ENCODE results near the gene SLC30A2. TPM values are rescaled to one million over a fixed set of nuclear protein-coding genes. Genes with fewer than 3 reads are reported as not detected.

The SLC30A2 gene
- total and polyA plus RNA-seq, 2 of the 13 experiments (the other 11 are each of a cell fraction or from before 2014, with no cell fraction given) = not detected

DNA sequence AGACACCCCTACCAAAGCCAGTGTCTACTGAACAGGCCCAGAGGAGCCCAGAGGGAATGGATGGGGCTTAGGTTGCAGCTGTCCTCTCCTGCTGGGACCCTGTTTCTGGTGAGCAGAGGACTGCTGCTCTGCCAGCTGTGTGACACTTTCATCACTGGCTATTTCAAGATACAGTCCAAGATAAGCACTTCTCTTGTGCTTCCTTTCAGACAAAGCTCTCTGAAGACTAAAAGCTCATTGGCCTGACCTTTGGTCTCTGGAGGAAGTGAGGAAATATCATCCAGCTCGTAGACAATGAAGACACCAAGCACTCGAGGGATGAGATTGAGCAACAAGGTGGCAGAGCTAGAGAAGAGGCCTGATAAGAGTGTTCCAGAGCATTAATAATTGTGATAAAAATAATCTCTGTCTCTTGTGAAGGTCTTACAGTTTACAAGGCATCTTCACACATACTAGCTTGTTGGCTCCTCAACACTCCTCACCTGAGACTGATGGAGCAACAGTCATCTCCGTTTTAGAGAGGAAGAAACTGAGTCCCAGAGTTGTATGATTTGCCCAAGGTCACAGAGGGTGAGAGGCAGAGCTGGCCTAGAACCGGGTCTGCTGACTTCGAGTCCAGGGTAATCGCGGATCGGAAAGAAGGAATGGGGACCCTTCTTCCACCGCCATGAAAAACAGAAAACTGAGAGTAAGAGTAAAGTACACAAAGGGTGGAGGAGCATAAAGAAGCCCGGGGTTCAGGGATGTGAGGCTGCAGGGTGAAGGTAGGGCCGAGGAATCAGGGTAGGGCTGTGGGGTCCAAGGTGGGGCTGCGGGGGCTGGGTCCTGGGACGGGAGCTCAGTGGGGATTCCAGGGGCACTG lies 48.7 kb downstream of the SLC30A2 start (continued):
- TF ChIP-seq SOX13 (IDR thresholded peaks at IDR 0.05) (peak; percentile 69), SOX13 (CRISPR knock-in tag; conservative IDR thresholded peaks at IDR 0.05 in 1 of 2, IDR thresholded peaks at IDR 0.05 in 1 of 2) (peak in 1 of 2 experiments; percentile 93; a peak in 2 of 4 replicates), NFE2 (CRISPR knock-in tag; IDR thresholded peaks at IDR 0.05) (no peak), TOPORS (CRISPR knock-in tag; IDR thresholded peaks at IDR 0.05) (no peak), THAP11 (CRISPR knock-in tag; IDR thresholded peaks at IDR 0.05) (peak; percentile 91), RFXANK (CRISPR knock-in tag; IDR thresholded peaks at IDR 0.05) (no peak), ZNF678 (CRISPR knock-in tag; IDR thresholded peaks at IDR 0.05) (no peak), ZNF672 (CRISPR knock-in tag; IDR thresholded peaks at IDR 0.05) (no peak), ZNF761 (CRISPR knock-in tag; conservative IDR thresholded peaks at IDR 0.05) (peak; percentile 23; the same call in 1 of the 2 replicates), ZNF674 (CRISPR knock-in tag; IDR thresholded peaks at IDR 0.05; ENCODE audit: low read depth) (no peak), KDM1A (CRISPR knock-in tag; IDR thresholded peaks at IDR 0.05) (no peak), DPF2 (CRISPR knock-in tag; IDR thresholded peaks at IDR 0.05; ENCODE audit: borderline replicate concordance, low read depth) (peak; percentile 54; the same call in 1 of the 2 replicates), ZIK1 (CRISPR knock-in tag; IDR thresholded peaks at IDR 0.05; ENCODE audit: borderline replicate concordance, low read depth) (no peak), ELF1 (CRISPR knock-in tag; IDR thresholded peaks at IDR 0.05) (no peak), ASH2L (IDR thresholded peaks at IDR 0.05; ENCODE audit: insufficient read length, low read depth, low read length) (peak; percentile 33), SNAPC2 (CRISPR knock-in tag; IDR thresholded peaks at IDR 0.05) (no peak), ZFP36L2 (CRISPR knock-in tag; IDR thresholded peaks at IDR 0.05) (no peak), HNF4G (IDR thresholded peaks at IDR 0.05; ENCODE audit: borderline replicate concordance, low read depth, low read length) (peak; percentile 85), HNF4G (CRISPR knock-in tag; IDR thresholded peaks at IDR 0.05; ENCODE audit: borderline replicate concordance, low read depth) (peak; percentile 62; the same call in 1 of the 2 replicates)
- TF ChIP-seq, protein P1, sequence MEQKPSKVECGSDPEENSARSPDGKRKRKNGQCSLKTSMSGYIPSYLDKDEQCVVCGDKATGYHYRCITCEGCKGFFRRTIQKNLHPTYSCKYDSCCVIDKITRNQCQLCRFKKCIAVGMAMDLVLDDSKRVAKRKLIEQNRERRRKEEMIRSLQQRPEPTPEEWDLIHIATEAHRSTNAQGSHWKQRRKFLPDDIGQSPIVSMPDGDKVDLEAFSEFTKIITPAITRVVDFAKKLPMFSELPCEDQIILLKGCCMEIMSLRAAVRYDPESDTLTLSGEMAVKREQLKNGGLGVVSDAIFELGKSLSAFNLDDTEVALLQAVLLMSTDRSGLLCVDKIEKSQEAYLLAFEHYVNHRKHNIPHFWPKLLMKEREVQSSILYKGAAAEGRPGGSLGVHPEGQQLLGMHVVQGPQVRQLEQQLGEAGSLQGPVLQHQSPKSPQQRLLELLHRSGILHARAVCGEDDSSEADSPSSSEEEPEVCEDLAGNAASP (CRISPR knock-in tag; IDR thresholded peaks at IDR 0.05; ENCODE audit: borderline replicate concordance) = no peak
- TF ChIP-seq, protein P2, sequence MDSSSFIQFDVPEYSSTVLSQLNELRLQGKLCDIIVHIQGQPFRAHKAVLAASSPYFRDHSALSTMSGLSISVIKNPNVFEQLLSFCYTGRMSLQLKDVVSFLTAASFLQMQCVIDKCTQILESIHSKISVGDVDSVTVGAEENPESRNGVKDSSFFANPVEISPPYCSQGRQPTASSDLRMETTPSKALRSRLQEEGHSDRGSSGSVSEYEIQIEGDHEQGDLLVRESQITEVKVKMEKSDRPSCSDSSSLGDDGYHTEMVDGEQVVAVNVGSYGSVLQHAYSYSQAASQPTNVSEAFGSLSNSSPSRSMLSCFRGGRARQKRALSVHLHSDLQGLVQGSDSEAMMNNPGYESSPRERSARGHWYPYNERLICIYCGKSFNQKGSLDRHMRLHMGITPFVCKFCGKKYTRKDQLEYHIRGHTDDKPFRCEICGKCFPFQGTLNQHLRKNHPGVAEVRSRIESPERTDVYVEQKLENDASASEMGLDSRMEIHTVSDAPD (CRISPR knock-in tag; IDR thresholded peaks at IDR 0.05) = no peak
- TF ChIP-seq, protein P3, sequence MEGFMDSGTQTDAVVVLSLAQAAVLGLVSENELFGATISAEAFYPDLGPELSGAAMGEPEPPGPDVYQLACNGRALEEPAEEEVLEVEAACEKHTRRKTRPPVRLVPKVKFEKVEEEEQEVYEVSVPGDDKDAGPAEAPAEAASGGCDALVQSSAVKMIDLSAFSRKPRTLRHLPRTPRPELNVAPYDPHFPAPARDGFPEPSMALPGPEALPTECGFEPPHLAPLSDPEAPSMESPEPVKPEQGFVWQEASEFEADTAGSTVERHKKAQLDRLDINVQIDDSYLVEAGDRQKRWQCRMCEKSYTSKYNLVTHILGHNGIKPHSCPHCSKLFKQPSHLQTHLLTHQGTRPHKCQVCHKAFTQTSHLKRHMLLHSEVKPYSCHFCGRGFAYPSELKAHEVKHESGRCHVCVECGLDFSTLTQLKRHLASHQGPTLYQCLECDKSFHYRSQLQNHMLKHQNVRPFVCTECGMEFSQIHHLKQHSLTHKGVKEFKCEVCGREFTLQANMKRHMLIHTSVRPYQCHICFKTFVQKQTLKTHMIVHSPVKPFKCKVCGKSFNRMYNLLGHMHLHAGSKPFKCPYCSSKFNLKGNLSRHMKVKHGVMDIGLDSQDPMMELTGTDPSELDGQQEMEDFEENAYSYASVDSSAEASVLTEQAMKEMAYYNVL (CRISPR knock-in tag; IDR thresholded peaks at IDR 0.05; ENCODE audit: borderline replicate concordance) = peak; percentile 78; the same call in 1 of the 2 replicates
- TF ChIP-seq, protein P4, sequence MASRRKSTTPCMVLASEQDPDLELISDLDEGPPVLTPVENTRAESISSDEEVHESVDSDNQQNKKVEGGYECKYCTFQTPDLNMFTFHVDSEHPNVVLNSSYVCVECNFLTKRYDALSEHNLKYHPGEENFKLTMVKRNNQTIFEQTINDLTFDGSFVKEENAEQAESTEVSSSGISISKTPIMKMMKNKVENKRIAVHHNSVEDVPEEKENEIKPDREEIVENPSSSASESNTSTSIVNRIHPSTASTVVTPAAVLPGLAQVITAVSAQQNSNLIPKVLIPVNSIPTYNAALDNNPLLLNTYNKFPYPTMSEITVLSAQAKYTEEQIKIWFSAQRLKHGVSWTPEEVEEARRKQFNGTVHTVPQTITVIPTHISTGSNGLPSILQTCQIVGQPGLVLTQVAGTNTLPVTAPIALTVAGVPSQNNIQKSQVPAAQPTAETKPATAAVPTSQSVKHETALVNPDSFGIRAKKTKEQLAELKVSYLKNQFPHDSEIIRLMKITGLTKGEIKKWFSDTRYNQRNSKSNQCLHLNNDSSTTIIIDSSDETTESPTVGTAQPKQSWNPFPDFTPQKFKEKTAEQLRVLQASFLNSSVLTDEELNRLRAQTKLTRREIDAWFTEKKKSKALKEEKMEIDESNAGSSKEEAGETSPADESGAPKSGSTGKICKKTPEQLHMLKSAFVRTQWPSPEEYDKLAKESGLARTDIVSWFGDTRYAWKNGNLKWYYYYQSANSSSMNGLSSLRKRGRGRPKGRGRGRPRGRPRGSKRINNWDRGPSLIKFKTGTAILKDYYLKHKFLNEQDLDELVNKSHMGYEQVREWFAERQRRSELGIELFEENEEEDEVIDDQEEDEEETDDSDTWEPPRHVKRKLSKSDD (CRISPR knock-in tag; IDR thresholded peaks at IDR 0.05; ENCODE audit: low read depth) = 0 out of 2 replicates have a peak, but pooled peaks have one; percentile 30
